Measurements from ENCODE around the gene RAPGEF3.

GRCh38 chr12:47768323-47768811 lies 9.7 kb upstream of the RAPGEF3 start:
- TF ChIP-seq CTCF (IDR thresholded peaks at IDR 0.05), result no peak
- no peak for TF ChIP-seq POLR2AphosphoS5 (IDR thresholded peaks at IDR 0.05)
- TF ChIP-seq POLR2A (IDR thresholded peaks at IDR 0.05; ENCODE audit: low read depth), result no peak
- TF ChIP-seq EP300 (IDR thresholded peaks at IDR 0.05), result no peak

All from esophagus muscularis mucosa (tissue), 4 donors.